Lung (tissue), 12 donors: Measurements from ENCODE around the gene CPM. TPM values are rescaled to one million over a fixed set of nuclear protein-coding genes. Genes with fewer than 3 reads are reported as not detected.

Experiments
- ATAC-seq: fragments of 200-7000 bp; cut with Tn5 transposase; one replicate; pipeline ENCODE4 v1.9.1; 2020; ENCODE audit warnings: moderate number of reproducible peaks; ENCODE audit not compliant: insufficient read depth, low FRiP score
- DNase-seq, 3 donors: peaks; one replicate each; pipeline ENCODE4 v3.0.0-alpha.2; 2013 to 2017
- H3K27ac ChIP-seq, 2 donors: one replicate each; pipeline ENCODE4 v1.5.1; 2013; ENCODE audit warnings: mild to moderate bottlenecking in 2 of 2, moderate library complexity in 2 of 2, control low read depth in 1 of 2, inconsistent platforms in 1 of 2, low read depth in 1 of 2, low read length in 1 of 2
- H3K27me3 ChIP-seq, 3 donors: one replicate each; pipeline ENCODE4 v1.5.1; 2013; ENCODE audit warnings: low read length in 2 of 3; ENCODE audit not compliant: control insufficient read depth in 3 of 3, insufficient read depth in 3 of 3
- H3K36me3 ChIP-seq, 4 donors: one replicate each; pipeline ENCODE4 v1.5.1; 2013; ENCODE audit warnings: low read length in 4 of 4, mild to moderate bottlenecking in 1 of 4, moderate library complexity in 1 of 4; ENCODE audit not compliant: control insufficient read depth in 4 of 4, insufficient read depth in 4 of 4
- H3K4me1 ChIP-seq, 5 donors: one replicate each; pipeline ENCODE4 v1.5.1; 2013; ENCODE audit warnings: low read length in 5 of 5, mild to moderate bottlenecking in 2 of 5, moderate library complexity in 1 of 5; ENCODE audit not compliant: control insufficient read depth in 5 of 5, insufficient read depth in 5 of 5
- H3K4me3 ChIP-seq: one replicate; pipeline ENCODE4 v1.5.1; 2013; ENCODE audit warnings: mild to moderate bottlenecking, control low read depth, moderate library complexity
- H3K9ac ChIP-seq, 2 donors: one replicate each; pipeline ENCODE4 v1.5.1; 2013; ENCODE audit warnings: low read length in 2 of 2, control low read depth in 1 of 2; ENCODE audit not compliant: insufficient read depth in 1 of 2
- H3K9me3 ChIP-seq, 4 donors: one replicate each; pipeline ENCODE4 v1.5.1; 2013; ENCODE audit warnings: low read length in 3 of 4, mild to moderate bottlenecking in 1 of 4, moderate library complexity in 1 of 4; ENCODE audit not compliant: control insufficient read depth in 4 of 4, insufficient read depth in 3 of 4
- CTCF ChIP-seq: IDR thresholded peaks from 2 replicates; pipeline ENCODE4 v1.5.1; 2012; ENCODE audit warnings: mild to moderate bottlenecking; ENCODE audit errors: control extremely low read depth, extremely low read depth
- WGBS, 2 donors: extraction: QIAGEN DNeasy Blood & Tissue Kit; methylation state at CpG; one replicate each; pipeline ENCODE4 v1.1.7; 2013; 5-methylcytosine and 5-hydroxymethylcytosine counted together
- polyA plus RNA-seq, 2 donors: library from polyadenylated mRNA; stranded (reverse); fragments of 200-250 nt; gene quantifications; one replicate each; pipeline ENCODE4 v1.2.1, GENCODE V29; 2013
- total RNA-seq, 2 donors: library from RNA; depleted of rRNA in 1 of 2; stranded (reverse); fragments of >200 nt in 1 of 2; gene quantifications; one replicate each; pipeline ENCODE4 v1.2.1, GENCODE V29; 2014 to 2021
- donor health status: control.
- donor health status: control.
- donor health status: Bipolar disorder and iron deficiency.
- donor health status: healthy.
- donor health status: DM: yes; HTN: yes; CAD: no.

Gene CPM
- total and polyA plus RNA-seq, 4 donors: 66.6 to 241 (median 136) TPM

- Histone ChIP-seq H3K27ac (no peak overlapping the region), H3K9ac (no peak overlapping the region), H3K27me3 (no peaks in the 10 kb centered on the region), H3K36me3 (no peaks in the 10 kb centered on the region), H3K4me1 (peaks cover 0 to 9% (median 0%) of the 10 kb centered on the region in 5 donors), H3K9me3 (no peaks in the 10 kb centered on the region), H3K4me3 (no peak overlapping the region)
- DNase-seq: no peak
- 94 to 95% methylated on average over 2 of the region's 2 CpGs for WGBS, 2 donors
- TF ChIP-seq CTCF: no peak
- ATAC-seq: no peak
Measured at GRCh38 chr12:68901145-68901544, 31.8 kb downstream of the CPM start.

DNA sequence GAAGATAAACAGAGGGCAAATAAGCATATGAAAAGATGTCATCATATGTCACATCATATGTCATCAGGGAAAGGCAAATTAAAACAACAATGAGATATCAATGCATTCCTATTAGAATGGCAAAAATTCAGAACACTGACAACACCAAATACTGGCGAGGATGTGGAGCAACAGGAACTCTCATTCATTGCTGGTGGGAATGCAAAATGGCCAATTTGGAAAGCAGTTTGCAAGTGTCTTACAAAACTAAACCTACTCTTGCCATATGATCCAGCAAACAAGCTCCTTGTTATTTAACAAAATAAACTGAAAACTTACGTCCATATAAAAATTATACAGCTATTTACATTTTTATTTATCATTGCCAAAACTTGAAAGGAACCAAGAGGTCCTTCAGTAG, 32.7 kb downstream of the CPM start:
- Histone ChIP-seq H3K27me3 (no peaks in the 10 kb centered on the region), H3K9me3 (no peaks in the 10 kb centered on the region), H3K9ac (no peak overlapping the region), H3K4me3 (no peak overlapping the region), H3K36me3 (no peaks in the 10 kb centered on the region), H3K4me1 (peaks cover 0 to 9% (median 0%) of the 10 kb centered on the region in 5 donors), H3K27ac (no peak overlapping the region)
- no peak for DNase-seq
- 34 to 43% methylated on average over 2 of the region's 2 CpGs for WGBS, 2 donors
- no peak for ATAC-seq
- TF ChIP-seq CTCF: no peak

DNA sequence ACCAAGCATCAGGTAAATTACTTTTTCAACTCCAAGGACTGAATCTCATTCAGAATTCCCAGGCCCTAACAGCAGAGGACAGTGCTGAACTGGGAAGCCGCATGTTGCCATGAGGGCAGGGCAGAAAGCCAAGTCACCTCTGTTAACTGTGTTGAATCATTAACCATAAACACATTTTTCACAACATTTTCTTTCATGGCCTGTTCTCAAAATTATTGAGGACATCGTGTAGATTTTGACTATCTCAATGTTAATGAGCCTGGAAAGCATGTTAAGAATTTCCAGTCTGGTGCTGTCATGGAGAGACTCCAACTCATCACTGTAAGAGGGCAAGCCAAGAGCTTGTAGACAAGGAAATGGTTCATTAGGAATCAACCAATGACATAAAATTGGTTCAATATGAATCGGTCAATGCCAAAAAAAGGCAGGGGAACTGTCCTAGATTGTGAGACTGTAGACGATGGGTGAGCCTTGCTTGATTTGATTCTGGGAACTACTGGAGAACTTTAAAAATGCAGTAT, 33.7 kb downstream of the CPM start:
- WGBS, 2 donors: 52 to 80% methylated on average over 4 of the region's 4 CpGs
- DNase-seq: peak in 2 of 3 donors; percentile 20 to 52
- Histone ChIP-seq H3K4me3 (no peak overlapping the region), H3K27ac (no peak overlapping the region), H3K9me3 (no peaks in the 10 kb centered on the region), H3K36me3 (no peaks in the 10 kb centered on the region), H3K4me1 (peaks cover 0 to 7% (median 0%) of the 10 kb centered on the region in 5 donors), H3K9ac (no peak overlapping the region), H3K27me3 (no peaks in the 10 kb centered on the region)
- TF ChIP-seq CTCF: no peak
- ATAC-seq: peak; percentile 52

DNA sequence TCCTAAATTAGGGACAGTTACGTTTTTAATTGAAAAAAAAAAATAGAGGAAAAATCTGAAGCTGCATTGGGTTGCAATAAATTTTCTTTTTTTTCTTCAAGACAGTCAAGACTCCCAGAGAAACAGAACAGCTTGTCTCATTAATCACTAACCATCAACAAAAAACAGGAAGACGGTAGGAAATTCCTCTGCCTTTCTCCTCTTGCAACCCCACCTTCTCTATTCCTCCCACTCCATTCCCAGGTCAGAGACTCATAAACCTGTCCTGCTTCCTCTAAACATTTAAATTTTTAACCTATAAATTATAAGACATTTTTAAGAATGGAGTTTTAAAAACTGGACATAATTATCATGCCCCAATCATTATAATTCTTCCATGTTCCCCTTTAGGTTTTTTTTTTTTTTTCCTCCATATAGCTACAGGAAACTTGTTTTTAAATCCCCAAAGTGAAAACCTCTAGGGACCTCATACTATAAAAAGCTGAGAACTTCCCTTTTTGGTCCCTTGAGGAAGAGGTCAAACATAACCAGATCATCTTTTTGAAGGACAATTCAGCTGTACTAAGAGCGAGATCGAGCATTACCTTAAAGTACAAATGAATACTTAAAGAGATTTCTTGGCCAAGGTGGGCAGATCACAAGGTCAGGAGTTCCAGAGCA, 36.0 kb downstream of the CPM start:
- H3K4me1 ChIP-seq: peaks cover 0 to 7% (median 0%) of the 10 kb centered on the region in 5 donors
- no peak overlapping the region for H3K4me3 ChIP-seq
- TF ChIP-seq CTCF: no peak
- peaks cover 0 to 2% (median 0%) of the 10 kb centered on the region in 4 donors for H3K36me3 ChIP-seq
- DNase-seq: no peak
- WGBS, 2 donors: 36 to 51% methylated on average over 4 of the region's 4 CpGs
- no peak for ATAC-seq
- no peak overlapping the region for H3K9ac ChIP-seq
- no peaks in the 10 kb centered on the region for H3K9me3 ChIP-seq
- H3K27me3 ChIP-seq: no peaks in the 10 kb centered on the region
- H3K27ac ChIP-seq: no peak overlapping the region
